ENCODE results near the gene CPSF3.

The CPSF3 gene

DNA sequence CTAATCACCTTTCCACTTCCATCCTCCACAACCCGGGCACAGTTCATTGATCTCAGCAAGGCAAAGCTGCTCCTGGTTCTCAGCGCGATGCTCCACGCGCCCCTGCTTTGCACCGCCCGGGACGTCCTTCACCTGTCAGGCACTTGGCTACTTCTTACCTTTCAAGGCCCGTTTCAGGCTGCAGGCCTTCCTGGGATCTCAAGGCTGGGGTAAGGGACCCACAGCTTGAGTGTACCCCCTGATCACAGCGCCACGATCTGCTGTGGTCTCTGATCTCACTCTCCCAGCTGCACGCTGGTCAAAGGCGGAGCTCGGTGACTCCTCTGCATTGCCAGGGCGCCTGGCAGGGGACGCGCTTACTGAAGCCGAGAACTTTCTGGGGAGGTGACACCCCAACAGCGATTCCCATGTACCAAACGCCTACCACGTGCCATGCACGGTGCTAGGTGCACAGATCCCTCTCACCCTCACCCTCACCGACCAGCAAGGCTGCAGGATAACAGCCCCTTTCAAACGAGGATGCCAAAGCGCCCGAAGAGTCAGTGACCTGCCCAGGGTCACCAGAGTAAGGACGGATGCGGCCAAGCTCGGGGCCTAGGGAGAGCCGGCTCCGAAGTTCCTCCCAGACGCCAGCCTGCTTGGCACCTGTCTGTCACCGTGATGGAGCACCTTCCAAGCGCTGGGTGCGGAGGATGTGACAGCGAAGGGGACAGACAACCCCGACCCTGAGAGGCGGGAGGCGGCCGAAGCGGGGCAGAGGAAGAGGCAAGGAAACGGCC lies 944 bp upstream of the CPSF3 start:
- peak in 1 of 2 experiments; percentile 55 for DNase-seq

GRCh38 chr2:9423922-9424272 lies 443 bp downstream of the CPSF3 start:
- no peak for DNase-seq

DNA sequence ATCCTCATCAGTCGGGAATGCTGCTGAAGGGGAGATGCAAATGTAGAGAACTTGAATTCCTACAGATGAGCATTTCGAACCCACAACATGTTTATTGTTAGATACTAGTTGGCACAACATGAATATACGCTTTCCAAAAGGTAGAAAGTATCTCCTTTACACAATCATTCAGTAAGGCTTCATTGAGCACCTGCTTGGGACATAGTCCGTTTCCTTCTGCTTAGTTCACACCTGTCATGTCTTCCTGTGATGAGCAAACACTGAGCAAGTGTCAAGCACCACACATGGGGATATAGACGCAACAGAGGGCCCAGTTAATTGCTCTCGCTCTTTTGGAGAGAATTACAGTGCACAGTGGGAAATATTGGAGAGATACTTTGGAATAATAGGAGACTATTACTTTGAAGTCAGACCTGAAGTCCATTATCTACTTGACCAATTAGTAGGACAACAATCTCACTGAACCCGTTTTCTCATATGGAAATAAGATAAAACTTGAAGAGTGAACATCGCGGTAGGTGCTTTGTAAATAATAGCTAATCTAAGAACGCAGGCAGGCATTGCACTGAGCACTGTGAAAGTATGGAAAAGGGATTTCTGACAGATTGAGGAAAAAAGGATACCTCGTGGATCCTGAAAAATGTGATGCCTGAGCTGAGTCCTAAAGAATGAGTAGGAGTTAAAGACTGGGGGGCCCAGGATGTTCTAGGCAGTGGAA lies 1.2 kb downstream of the CPSF3 start:
- DNase-seq: peak in 1 of 2 experiments; percentile 38

DNA sequence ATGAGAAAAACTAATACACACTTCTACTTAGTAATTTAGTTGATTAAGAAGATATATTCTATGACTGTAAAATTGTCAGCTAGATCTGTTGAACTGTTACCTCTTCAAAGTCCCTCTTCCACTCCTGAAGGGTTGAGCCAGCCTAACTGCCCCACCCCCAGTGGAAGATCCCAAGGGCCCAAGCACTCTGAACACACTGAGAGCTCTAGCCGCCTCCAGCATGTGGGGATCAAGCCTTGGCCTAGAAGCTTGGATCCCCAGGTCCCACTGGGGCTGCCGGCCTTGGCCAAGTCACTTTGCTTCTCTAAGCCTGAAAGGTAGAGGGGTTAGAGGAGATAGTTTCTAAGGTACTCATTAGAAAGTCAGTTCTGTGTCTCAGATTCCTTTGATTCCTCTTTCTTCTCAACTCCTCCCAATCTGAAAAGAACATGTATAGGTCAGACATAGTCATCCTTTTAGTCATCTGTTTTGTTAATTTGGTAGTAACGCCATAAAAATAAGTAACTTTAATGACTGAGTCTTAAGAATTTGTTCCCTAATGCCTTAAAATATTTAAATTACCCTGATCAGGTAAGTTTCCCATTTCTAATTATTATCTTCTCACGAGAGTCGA lies 5.6 kb downstream of the CPSF3 start:
- no peak for DNase-seq

DNA sequence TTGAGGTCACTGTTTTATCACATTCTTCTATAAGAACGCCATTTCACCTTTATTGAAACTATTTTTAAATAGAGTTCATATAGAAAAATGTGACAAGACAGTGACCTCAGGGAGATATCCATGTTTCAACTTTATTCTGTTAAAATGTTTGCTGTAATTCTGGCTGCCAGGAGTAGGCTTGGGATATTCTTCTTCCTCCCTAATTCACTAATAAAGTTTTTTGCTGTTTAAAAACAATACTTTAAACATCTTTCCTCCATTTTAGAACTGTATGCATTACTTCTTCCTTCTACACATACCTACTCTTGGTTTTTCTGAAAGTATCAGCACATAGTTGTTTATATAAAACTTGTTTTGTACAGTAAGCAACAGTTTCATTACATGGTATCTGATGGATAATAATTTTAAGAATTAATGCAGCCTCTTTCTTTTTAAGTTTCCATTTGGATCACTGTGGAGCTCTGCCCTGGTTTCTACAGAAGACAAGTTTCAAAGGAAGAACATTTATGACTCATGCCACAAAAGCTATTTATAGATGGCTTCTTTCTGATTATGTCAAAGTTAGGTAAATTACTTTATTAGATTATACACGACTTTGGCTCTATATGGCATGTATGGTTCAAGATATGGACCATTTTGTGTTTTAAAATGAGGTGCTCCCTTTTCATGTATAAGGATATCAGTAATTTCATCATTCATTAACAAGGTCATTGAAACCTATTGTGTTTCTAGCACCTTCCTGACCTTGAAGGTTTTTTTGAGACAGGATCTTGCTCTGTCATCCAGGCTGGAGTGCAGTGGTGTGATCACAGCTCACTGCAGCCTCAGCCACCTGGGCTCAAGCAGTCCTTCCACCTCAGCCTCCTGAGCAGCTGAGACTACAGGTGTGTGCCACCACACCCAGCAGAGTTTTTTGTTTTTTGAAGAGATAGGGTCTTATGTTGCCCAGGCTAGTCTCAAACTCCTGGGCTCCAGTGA lies 7.2 kb downstream of the CPSF3 start:
- DNase-seq: no peak

DNA sequence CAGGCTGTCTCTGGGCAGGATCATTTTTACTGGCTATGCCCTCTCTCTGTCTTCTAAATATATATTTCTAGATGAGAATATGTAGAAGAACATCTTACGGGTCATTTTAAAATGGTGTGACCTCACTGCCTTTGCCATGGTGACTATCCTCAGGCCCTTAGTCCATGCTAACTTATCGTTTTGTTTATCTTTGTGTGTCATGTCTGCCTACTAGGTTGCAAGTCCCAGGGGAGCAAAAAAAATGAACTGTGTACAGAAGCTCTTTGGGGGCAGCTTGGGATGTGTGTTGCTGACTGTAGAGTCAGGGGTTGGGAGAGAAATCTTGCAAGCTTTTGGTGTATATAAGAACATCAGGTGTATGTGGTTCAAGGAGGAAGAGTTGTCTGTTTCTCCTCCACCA lies 11.0 kb downstream of the CPSF3 start:
- DNase-seq: no peak

DNA sequence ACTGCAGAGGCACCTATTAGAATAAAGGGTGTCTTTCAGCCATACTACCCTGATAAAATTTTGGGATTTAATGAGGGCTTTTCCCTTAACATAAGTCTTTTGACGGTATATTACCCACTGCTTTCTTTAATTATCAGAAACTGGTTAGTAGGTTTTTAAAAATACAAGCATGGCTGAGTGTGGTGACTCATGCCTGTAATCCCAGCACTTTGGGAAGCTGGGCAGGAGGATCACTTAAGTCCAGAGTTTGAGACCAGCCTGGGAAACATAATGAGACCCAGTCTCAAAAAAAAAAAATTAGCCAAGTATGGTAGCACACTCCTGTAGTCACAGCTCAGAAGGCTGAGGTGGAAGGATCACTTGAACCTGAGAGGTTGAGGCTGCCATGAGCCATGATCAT lies 16.1 kb downstream of the CPSF3 start:
- DNase-seq: no peak

- no peak for DNase-seq
Measured at GRCh38 chr2:9440058-9440727, 16.7 kb downstream of the CPSF3 start.

DNA sequence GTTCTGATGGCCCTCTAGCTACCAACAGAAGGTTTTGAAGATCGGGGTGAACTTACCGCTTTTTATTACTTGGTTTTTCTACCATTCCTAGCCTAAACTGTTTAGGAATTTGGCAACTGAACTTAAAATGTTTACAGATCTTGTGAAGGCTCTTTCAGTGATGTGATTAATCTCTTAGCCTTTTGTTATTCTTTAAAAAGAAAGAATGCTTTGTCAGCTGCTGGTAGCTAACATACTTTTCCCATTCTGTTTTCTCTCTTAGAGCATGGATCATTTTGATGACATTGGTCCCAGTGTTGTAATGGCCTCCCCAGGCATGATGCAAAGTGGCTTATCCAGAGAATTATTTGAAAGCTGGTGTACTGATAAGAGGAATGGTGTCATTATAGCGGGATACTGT lies 18.1 kb downstream of the CPSF3 start:
- DNase-seq: no peak

DNA sequence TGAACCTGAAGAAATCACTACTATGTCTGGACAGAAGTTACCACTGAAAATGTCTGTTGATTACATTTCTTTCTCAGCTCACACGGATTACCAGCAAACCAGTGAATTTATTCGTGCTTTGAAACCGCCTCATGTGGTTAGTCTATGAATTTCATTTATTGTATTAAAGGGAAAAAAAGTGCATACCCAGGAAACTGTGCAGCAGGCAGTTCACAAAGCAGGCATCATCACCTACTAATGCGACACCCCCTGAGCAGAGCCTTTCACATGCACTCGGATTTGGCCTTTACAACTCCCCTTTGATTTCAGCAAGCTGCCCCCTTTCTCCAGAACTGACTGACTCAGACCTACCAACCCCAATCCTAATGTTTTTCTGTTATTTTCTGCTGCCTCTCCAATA lies 20.1 kb downstream of the CPSF3 start:
- DNase-seq: no peak

- DNase-seq: no peak
Measured at GRCh38 chr2:9445089-9445488, 21.6 kb downstream of the CPSF3 start.

DNA sequence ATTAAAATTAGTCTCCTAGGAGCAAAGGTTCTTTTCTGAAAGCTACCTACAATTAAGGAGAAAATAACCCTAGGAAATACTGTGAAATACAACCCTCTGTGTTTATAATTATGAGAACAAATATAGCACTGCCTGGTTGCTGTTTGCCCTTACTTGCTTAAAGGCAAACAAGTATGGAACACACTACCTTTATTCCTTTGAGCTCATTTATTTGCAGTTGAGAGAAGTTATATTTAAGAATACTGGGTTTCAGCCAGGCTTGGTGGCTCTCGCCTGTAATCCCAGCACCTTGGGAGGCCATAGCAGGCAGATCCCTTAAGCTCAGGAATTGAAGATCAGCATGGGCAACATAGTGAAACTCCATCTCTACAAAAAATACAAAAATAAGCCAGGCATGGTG lies 27.8 kb downstream of the CPSF3 start:
- no peak for DNase-seq

- no peak for DNase-seq
Measured at GRCh38 chr2:9460441-9461017, 37.1 kb downstream of the CPSF3 start.

GRCh38 chr2:9461079-9461478 lies 37.6 kb downstream of the CPSF3 start:
- no peak for DNase-seq

- DNase-seq: peak in 1 of 2 experiments; percentile 3
Measured at GRCh38 chr2:9462313-9462712, 38.9 kb downstream of the CPSF3 start.

- DNase-seq: peak in 1 of 2 experiments; percentile 30
Measured at GRCh38 chr2:9462886-9463697, 39.6 kb downstream of the CPSF3 start.

DNA sequence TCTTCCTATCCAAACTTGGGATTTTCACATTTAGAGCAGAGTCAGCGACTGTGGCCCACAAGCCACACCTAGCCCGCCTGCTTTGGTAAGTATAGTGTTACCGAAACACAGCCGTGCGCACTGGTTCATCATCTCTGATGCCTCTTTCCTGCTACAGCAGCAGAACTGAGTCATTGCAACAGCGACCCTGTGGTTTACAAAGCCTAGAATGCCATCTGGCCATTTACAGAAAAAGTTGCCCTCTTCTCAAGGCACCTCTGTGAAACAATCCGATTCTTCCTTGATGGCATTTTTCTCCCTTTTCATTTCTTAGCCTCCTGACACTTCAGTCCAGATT lies 40.2 kb downstream of the CPSF3 start:
- no peak for DNase-seq

DNA sequence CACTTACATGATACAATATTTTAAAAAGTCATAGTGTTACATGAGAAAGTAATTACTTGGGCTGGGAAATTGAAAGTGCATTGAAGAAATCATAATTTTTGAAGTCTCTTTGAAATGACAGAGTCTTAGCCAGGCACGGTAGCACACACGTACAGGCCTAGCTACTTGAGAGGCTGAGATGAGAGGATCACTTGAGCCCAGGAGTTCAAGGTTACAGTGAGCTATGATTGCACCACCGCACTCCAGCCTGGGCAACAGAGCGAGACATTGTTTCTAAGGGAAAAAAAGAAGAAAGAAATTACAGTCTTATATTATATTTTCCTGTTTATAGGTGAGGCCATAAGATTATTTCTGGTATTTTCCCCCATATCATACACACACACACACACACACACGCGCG lies 41.7 kb downstream of the CPSF3 start:
- no peak for DNase-seq

DNA sequence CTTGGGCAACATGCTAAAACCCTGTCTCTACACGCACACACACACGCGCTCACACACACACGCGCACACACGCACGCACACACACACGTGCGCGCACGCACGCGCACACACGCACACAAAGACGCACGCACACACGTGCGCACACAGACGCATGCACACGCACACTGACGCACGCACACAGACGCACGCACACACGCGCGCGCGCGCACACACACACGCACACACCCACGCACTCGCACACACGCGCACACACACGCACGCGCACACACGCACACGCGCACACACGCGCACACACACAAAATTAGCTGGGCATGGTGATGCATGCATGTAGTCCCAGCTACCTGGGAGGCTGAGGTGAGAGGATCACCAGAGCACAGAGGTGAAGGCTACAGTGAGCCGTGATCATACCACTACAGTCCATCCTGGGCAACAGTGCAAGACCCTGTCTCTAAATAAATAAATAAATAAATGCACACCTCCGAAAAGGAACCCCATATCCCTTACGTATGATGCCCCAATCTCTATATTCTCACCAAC lies 42.8 kb downstream of the CPSF3 start:
- DNase-seq: no peak

DNA sequence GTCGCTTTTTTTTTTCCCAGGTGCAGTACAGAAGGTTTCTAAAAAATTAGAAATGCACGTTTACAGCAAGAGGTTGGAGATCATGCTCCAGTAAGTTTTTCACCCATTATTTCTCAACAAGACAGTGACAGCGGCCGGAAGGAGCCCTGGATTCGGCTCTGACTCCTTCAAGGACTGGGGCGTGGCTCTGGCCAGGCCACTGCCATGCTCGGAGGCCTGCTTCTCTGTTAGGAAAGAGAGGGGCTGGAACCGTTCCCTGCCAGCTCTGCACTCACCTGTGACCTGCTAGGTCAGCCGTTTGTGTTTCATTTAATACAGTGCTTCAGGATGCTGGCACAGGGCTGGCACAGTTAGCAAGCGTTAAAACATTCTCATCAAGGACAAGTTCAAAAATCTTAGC lies 44.2 kb downstream of the CPSF3 start:
- no peak for DNase-seq

GRCh38 chr2:9471206-9471605 lies 47.8 kb downstream of the CPSF3 start:
- no peak for DNase-seq

Measured in SHP77 (cell line).